Breast epithelium (tissue), 4 donors: Measurements from ENCODE around the gene CHCHD6. TPM values are rescaled to one million over a fixed set of nuclear protein-coding genes. Genes with fewer than 3 reads are reported as not detected.

Experiments used
- DNase-seq, 2 donors: peaks; one replicate each; pipeline ENCODE4 v3.0.0-alpha.2; 2019; ENCODE audit warnings: low spot score in 2 of 2
- H3K27ac ChIP-seq, 2 donors: fragments of 200-600 bp; sonication (generic) in 1 of 2; one replicate each; pipeline ENCODE4 v1.5.1; 2016 to 2019; ENCODE audit warnings: mild to moderate bottlenecking in 1 of 2
- H3K27me3 ChIP-seq, 2 donors: fragments of 200-600 bp; sonication (generic) in 1 of 2; one replicate each; pipeline versions ENCODE4 v1.5.1 to v1.6.0; 2017 to 2019; ENCODE audit warnings: control low read depth in 1 of 2, mild to moderate bottlenecking in 1 of 2
- H3K36me3 ChIP-seq: fragments of 200-600 bp; one replicate; pipeline ENCODE4 v1.5.1; 2019
- H3K4me1 ChIP-seq, 2 donors: fragments of 200-600 bp; sonication (generic); one replicate each; pipeline ENCODE4 v1.5.1; 2016 to 2019; ENCODE audit warnings: control low read depth in 1 of 2
- H3K4me3 ChIP-seq, 3 donors: fragments of 200-600 bp; sonication (generic); 1 replicate in 2 of 3; 2 replicates in 1 of 3; pipeline ENCODE4 v1.5.1; 2016 to 2019; ENCODE audit warnings: mild to moderate bottlenecking in 3 of 3, moderate library complexity in 2 of 3
- H3K9me3 ChIP-seq, 2 donors: fragments of 200-600 bp; sonication (generic) in 1 of 2; one replicate each; pipeline ENCODE4 v1.5.1; 2016 to 2019; ENCODE audit warnings: control low read depth in 1 of 2
- POLR2A ChIP-seq: fragments of 450-650 bp; IDR thresholded peaks from one replicate; pipeline ENCODE4 v1.6.1; 2016; ENCODE audit warnings: antibody characterized with exemption, mild to moderate bottlenecking, moderate library complexity
- POLR2AphosphoS5 ChIP-seq, 3 donors: sonication (generic); formaldehyde crosslinking; IDR thresholded peaks; one replicate each; pipeline ENCODE4 v1.6.1; 2017; ENCODE audit warnings: antibody characterized with exemption in 3 of 3
- intact Hi-C: fragments of 100-400 bp; cut with DNase I; formaldehyde crosslinking; loops from one replicate; pipeline ENCODE4 v1.15.1; 2023; ENCODE audit warnings: low total_unique reads
- total RNA-seq, 3 donors: library from RNA; depleted of rRNA; stranded (reverse); fragments of >200 nt; gene quantifications; one replicate each; pipeline ENCODE4 v1.1.0, GENCODE V29; 2016
- TF ChIP-seq, protein P1 (sequence below), 3 donors: fragments of 450-650 bp; IDR thresholded peaks; one replicate each; pipeline ENCODE4 v1.5.1; 2016 to 2017; ENCODE audit warnings: antibody characterized with exemption in 3 of 3, mild to moderate bottlenecking in 3 of 3, moderate library complexity in 3 of 3

Gene CHCHD6
- total RNA-seq, 3 donors from 2014 or later = 12.2 to 21.2 (median 19.3) TPM

DNA sequence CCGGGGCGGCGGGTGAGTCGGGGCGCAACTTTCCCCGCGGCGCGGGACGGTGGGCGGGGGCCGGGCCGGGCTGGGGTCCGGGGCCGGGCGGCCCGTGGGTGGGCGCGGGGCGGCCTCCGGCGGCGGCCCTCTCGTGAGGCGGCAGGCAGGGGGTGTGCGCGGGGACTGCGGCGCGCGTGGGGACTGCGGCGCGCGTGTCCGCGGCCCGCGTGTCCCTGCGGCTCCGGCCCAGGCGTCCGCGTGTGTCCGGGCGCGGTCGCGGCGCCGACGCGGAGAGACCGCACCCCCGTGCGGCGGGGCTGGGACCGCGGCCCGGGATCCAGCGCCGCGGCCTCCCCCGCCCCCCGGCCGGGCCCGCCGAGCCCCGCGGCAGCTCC is 279.2 kb downstream of the CHCHD6 start:
- H3K27ac ChIP-seq = peak overlapping the region in 1 of 2 donors; percentile 82
- intact Hi-C loops = loop anchor here (5.0 kb wide), 1 partner anchor 231 kb away; no protein-coding TSS in a partner anchor

DNA sequence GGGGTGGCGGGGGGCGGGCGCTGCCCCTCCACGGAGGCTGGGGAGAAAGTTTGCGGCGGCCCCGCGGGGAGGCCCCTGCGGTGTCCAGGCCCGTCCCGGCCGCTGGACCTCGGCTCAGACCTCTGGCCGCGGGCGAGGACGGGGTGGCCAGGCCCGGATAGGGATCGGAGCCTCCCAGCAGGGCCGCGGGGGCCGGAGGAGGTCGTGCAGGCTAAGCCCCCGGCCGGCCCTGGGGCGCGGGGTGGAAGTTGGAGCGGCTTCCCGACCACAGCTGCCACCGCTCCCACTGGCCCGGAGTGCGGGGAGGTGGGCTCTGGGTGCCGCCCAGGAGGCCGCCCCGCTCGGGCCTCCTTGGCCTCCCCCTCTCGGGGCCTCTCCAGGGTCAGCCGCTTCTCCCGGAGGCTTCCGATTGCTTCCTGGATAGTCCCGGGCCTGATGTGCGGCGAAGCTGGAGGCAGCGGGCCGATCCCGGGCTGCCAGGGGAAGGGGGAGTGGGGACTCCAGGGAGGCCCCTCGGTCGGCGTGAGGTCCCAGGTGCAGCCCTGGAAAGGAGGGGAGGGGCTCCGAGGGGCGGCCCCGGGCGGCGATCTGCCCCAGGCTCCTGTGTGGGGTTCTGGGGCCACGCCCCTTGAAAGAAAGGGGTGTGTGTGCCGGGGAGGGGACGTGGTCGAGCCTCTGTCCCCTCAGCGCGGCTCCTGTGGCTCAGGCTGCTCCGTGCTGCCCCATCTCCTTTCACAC is 279.8 kb downstream of the CHCHD6 start:
- peak overlapping the region; percentile 54 to 82 for H3K27ac ChIP-seq
- DNase-seq = no peak
- H3K4me3 ChIP-seq = peak overlapping the region; percentile 85 to 94 (median 87)
- H3K9me3 ChIP-seq = no peaks in the 10 kb centered on the region
- peaks cover 3 to 6% of the 10 kb centered on the region in 2 donors for H3K4me1 ChIP-seq
- TF ChIP-seq, protein P1, sequence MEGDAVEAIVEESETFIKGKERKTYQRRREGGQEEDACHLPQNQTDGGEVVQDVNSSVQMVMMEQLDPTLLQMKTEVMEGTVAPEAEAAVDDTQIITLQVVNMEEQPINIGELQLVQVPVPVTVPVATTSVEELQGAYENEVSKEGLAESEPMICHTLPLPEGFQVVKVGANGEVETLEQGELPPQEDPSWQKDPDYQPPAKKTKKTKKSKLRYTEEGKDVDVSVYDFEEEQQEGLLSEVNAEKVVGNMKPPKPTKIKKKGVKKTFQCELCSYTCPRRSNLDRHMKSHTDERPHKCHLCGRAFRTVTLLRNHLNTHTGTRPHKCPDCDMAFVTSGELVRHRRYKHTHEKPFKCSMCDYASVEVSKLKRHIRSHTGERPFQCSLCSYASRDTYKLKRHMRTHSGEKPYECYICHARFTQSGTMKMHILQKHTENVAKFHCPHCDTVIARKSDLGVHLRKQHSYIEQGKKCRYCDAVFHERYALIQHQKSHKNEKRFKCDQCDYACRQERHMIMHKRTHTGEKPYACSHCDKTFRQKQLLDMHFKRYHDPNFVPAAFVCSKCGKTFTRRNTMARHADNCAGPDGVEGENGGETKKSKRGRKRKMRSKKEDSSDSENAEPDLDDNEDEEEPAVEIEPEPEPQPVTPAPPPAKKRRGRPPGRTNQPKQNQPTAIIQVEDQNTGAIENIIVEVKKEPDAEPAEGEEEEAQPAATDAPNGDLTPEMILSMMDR (IDR thresholded peaks at IDR 0.05) = no peak
- TF ChIP-seq POLR2AphosphoS5 (IDR thresholded peaks at IDR 0.05) (no peak), POLR2A (no peak)
- H3K36me3 ChIP-seq = no peaks in the 10 kb centered on the region
- intact Hi-C loops = loop anchor here (5.0 kb wide), 1 partner anchor 232 kb away; no protein-coding TSS in a partner anchor
- H3K27me3 ChIP-seq = no peaks in the 10 kb centered on the region

More for the DNA sequence above, 279.2 kb downstream of the CHCHD6 start:
- Histone ChIP-seq H3K4me3 (peak overlapping the region; percentile 85 to 94 (median 87)), H3K27me3 (no peaks in the 10 kb centered on the region), H3K36me3 (no peaks in the 10 kb centered on the region), H3K4me1 (peaks cover 3 to 6% of the 10 kb centered on the region in 2 donors), H3K9me3 (no peaks in the 10 kb centered on the region)
- no peak for DNase-seq
- TF ChIP-seq, protein P1 (IDR thresholded peaks at IDR 0.05) = no peak
- TF ChIP-seq POLR2A (no peak), POLR2AphosphoS5 (IDR thresholded peaks at IDR 0.05) (no peak)

DNA sequence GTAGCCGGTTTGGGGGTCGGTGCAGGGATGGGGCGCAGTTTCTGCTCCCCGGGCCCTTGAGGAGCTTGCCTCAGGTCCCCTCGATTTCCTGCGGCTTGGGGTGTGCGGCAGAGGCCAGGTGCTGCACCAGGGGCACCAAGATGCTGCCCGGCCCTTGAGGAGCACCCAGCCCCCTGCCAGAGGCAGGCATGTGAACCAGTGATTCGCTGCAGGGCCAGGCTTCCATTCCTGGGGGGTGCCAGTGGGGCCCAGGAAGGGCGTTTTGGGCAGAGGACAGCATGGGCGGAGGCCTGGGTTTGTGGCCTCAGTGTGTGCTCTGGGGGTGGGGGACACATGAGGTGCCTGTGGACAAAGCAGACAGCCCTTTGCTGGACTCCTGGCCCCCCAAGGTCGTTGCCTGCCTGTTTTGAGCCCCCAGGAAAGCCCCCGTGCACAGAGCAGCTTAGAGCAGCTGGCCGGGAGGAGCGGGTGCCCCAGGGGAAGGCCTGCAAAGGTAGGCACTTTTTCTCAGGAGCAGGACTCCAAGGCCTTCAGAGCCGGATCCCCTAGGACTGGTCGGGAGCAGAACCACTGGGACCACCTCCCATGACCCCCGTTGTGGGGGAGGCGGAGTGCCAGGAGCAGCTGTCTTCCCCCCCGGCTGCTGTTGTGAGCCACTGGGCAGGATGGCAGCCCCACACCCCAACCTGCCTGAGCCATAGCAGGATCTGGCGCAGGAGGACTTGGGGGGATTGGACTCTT is 280.5 kb downstream of the CHCHD6 start:
- intact Hi-C loops = loop anchor here (5.0 kb wide), 1 partner anchor 232 kb away; no protein-coding TSS in a partner anchor
- TF ChIP-seq POLR2A (no peak), POLR2AphosphoS5 (IDR thresholded peaks at IDR 0.05) (no peak)
- Histone ChIP-seq H3K27me3 (no peaks in the 10 kb centered on the region), H3K9me3 (no peaks in the 10 kb centered on the region), H3K36me3 (no peaks in the 10 kb centered on the region), H3K4me3 (peak overlapping the region; percentile 85 to 94 (median 87)), H3K27ac (peak overlapping the region; percentile 54 to 58), H3K4me1 (peaks cover 3 to 6% of the 10 kb centered on the region in 2 donors)
- no peak for DNase-seq

DNA sequence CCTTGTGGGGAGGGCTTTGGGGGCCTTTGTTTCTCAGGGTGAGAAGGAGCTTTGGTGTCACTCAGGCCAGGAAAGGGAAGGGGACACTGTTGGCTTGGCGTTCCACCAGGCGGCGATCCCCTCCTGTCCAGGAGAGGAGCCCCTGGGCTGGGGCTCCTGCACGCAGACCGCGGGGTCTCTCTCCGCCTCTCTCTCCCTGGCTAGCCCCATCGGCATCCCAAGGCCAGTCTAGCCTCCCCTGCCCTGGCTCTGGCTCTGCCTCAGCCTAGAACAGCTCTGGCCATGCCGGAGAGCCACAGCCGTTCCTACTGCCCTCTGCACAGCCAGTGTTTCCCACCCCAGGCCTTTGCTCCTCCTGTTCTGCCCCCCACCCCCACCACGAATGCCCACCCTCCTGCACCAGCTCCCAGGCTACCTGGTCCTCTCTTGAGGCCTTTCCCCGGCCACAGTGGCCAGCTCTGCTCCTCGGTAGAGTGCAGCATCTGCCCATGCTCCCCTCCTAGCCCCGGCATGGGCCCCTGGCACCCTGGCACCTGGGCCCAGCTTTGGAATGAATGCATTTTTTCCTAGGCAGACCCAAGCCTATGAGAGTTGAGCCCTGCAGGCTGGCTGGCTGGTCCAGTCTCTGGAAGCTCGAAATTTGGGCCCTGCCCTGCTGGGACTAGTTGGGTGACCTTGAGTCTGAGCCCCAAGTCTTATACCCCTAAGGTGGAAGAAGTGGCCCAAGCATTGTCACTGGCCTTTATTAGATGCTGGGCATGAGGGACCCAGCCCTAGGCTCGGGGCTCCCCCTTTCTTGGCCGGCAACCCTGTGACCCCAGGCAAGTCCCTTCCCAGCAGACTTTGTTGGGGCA is 281.3 kb downstream of the CHCHD6 start:
- intact Hi-C loops = no loop called here
- no peak for TF ChIP-seq POLR2A
- no peak for TF ChIP-seq POLR2AphosphoS5 (IDR thresholded peaks at IDR 0.05)
- TF ChIP-seq, protein P1 (IDR thresholded peaks at IDR 0.05) = no peak
- H3K9me3 ChIP-seq = no peaks in the 10 kb centered on the region
- no peaks in the 10 kb centered on the region for H3K36me3 ChIP-seq
- H3K4me3 ChIP-seq = peak overlapping the region; percentile 85 to 94 (median 87)
- no peaks in the 10 kb centered on the region for H3K27me3 ChIP-seq
- H3K4me1 ChIP-seq = peaks cover 3 to 6% of the 10 kb centered on the region in 2 donors
- DNase-seq = no peak
- H3K27ac ChIP-seq = peak overlapping the region in 1 of 2 donors; percentile 58

DNA sequence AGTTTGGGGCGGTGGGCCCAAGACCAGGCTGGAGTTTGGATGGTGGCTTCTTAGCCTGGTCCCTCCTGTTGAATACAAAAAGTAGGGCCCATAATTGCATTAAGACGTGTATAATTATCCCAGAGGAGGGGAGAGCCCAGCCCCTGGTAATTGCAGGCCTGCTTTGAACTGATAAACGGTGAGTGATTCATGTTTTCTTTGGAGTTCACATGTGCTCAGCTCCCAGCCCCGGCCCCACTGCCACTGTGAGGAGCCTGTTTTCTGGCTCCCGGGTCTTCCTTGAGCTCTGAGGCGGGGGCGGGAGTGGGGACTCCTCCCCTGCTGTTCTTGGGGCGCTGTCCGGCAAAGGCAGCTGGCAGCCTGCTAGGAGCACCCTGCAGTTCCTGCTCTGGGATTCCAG is 282.0 kb downstream of the CHCHD6 start:
- Histone ChIP-seq H3K4me3 (peak overlapping the region in 1 of 3 donors; percentile 94), H3K9me3 (no peaks in the 10 kb centered on the region), H3K27me3 (no peaks in the 10 kb centered on the region), H3K27ac (peak overlapping the region in 1 of 2 donors; percentile 58), H3K36me3 (no peaks in the 10 kb centered on the region), H3K4me1 (peaks cover 3 to 6% of the 10 kb centered on the region in 2 donors)
- intact Hi-C loops = no loop called here
- no peak for DNase-seq
- TF ChIP-seq POLR2A (no peak), POLR2AphosphoS5 (IDR thresholded peaks at IDR 0.05) (no peak)
- TF ChIP-seq, protein P1 (IDR thresholded peaks at IDR 0.05) = no peak
